GM10266 (cell line): ENCODE measurements around the gene BEAN1.

Experiments used
- DNase-seq: peaks from one replicate; pipeline ENCODE4 v3.0.0; 2012; ENCODE audit errors: extremely low spot score
- CTCF ChIP-seq: IDR thresholded peaks from 2 replicates; pipeline ENCODE4 v1.5.1; 2012; ENCODE audit warnings: mild to moderate bottlenecking, low read depth; ENCODE audit not compliant: control insufficient read depth, insufficient read depth; ENCODE audit errors: missing control alignments

BEAN1 gene

GRCh38 chr16:66438536-66438935 lies 11.4 kb downstream of the BEAN1 start:
- TF ChIP-seq CTCF = no peak
- no peak for DNase-seq

- no peak for TF ChIP-seq CTCF
- no peak for DNase-seq
These were observed 12.1 kb downstream of the BEAN1 start for GRCh38 chr16:66439051-66439730.

DNA sequence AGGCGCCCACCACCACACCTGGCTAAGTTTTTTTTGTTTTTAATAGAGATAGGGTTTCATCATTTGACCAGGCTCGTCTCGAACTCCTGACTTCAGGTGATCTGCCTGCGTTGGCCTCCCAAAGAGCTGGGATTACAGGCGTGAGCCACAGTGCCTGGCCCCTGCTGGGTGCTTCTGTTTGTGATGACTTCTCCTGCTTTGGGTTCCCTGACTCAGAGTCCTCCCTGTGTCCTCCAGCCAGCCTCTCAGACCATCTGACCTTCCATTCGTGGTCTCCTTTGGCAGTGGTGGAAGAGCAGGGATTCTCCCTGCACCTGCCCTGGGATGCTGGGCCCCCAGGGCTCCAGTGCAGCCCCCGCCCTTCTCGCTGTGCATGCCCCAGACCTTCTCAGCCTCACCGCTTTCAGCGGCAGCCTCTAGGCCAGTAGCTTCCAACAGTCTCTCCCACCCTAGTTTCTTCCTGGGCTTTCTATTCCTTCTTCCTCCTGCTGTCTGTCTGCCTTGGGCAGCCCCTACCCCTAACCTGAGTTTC lies 13.2 kb downstream of the BEAN1 start:
- no peak for DNase-seq
- TF ChIP-seq CTCF = no peak

- DNase-seq = no peak
- TF ChIP-seq CTCF = no peak
These were observed 13.9 kb downstream of the BEAN1 start for GRCh38 chr16:66440970-66441369.

- DNase-seq = no peak
- no peak for TF ChIP-seq CTCF
These were observed 14.7 kb downstream of the BEAN1 start for GRCh38 chr16:66441586-66442375.

DNA sequence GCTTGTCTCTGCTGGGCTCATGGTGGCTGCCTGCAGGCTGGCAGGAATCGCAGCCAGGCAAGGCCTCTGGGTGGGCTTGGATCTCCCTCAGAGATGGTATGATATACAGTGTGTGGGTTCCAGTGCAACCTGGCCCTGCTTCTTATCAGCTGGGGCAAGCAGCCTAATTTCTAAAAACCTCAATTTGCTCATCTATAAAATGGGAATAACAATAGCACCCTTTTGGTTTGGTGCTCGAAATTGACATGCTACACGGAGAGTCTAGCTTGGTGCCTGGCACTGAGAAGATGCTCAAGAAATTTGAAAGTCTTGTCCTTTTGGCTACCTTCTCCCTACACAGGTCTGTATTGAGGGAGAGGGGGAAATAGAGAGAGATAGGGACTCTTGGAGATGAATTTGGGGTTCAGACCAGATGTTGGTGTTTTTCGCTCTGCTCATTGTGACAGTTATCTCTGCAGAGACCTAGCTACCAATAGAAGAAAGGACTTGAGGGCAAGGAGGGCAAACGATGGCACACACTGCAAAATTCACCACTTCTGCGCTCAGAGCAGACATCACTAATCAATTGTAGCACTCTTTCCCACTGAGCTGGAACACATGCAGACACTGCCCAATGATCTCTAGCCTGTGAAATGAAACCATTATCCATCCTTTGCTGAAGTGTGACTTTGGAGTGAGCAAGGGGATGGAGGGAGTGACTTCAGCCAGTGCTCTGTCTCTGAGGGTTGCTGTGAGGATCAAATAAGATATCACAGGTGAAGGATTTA lies 15.6 kb downstream of the BEAN1 start:
- no peak for TF ChIP-seq CTCF
- no peak for DNase-seq
